WTC11 (cell line): ENCODE results near the gene ZNF8. TPM values are rescaled to one million over a fixed set of nuclear protein-coding genes. Genes with fewer than 3 reads are reported as not detected.

Experiments
- CREM ChIP-seq: sonication (generic); formaldehyde crosslinking; IDR thresholded peaks from 2 replicates; pipeline ENCODE4 v1.8.1; 2022; ENCODE audit warnings: mild to moderate bottlenecking, missing genetic modification reagents, moderate library complexity
- E2F1 ChIP-seq: sonication (generic); formaldehyde crosslinking; IDR thresholded peaks from 2 replicates; pipeline ENCODE4 v1.8.0; 2022; ENCODE audit warnings: mild to moderate bottlenecking, missing genetic modification reagents
- EMX1 ChIP-seq: fragments of 250-450 bp; sonication (Bioruptor Pico); IDR thresholded peaks from 2 replicates; pipeline ENCODE4 v1.8.0; 2021; ENCODE audit warnings: mild to moderate bottlenecking
- ETV6 ChIP-seq: sonication (generic); formaldehyde crosslinking; IDR thresholded peaks from 2 replicates; pipeline ENCODE4 v1.8.1; 2022; ENCODE audit warnings: mild to moderate bottlenecking, missing genetic modification reagents
- GABPB1 ChIP-seq: sonication (generic); formaldehyde crosslinking; IDR thresholded peaks from 2 replicates; pipeline ENCODE4 v1.8.1; 2023; ENCODE audit warnings: mild to moderate bottlenecking, missing genetic modification reagents
- NFATC4 ChIP-seq: fragments of 250-450 bp; sonication (Bioruptor Pico); IDR thresholded peaks from 2 replicates; pipeline ENCODE4 v1.9.0; 2021; ENCODE audit warnings: mild to moderate bottlenecking
- NFYB ChIP-seq: sonication (generic); formaldehyde crosslinking; conservative IDR thresholded peaks from 2 replicates; pipeline ENCODE4 v1.8.0; 2022; ENCODE audit warnings: low read depth, missing genetic modification reagents
- PREB ChIP-seq: sonication (generic); formaldehyde crosslinking; IDR thresholded peaks from 2 replicates; pipeline ENCODE4 v1.8.1; 2022; ENCODE audit warnings: mild to moderate bottlenecking, missing genetic modification reagents, moderate library complexity, borderline replicate concordance
- RORB ChIP-seq: fragments of 250-450 bp; sonication (Bioruptor Pico); IDR thresholded peaks from 2 replicates; pipeline ENCODE4 v1.9.0; 2021; ENCODE audit warnings: mild to moderate bottlenecking
- SOX15 ChIP-seq: fragments of 250-450 bp; sonication (Bioruptor Pico); IDR thresholded peaks from 2 replicates; pipeline ENCODE4 v1.9.0; 2021; ENCODE audit warnings: mild to moderate bottlenecking
- SP1 ChIP-seq: sonication (generic); formaldehyde crosslinking; conservative IDR thresholded peaks from 2 replicates; pipeline ENCODE4 v1.8.1; 2022; ENCODE audit warnings: missing genetic modification reagents
- TEAD1 ChIP-seq: sonication (generic); formaldehyde crosslinking; IDR thresholded peaks from 2 replicates; pipeline ENCODE4 v1.8.0; 2022; ENCODE audit warnings: mild to moderate bottlenecking, missing genetic modification reagents
- USF2 ChIP-seq: sonication (generic); formaldehyde crosslinking; IDR thresholded peaks from 2 replicates; pipeline ENCODE4 v1.8.1; 2023; ENCODE audit warnings: mild to moderate bottlenecking, missing genetic modification reagents, moderate library complexity
- ZBTB21 ChIP-seq: sonication (generic); formaldehyde crosslinking; IDR thresholded peaks from 2 replicates; pipeline ENCODE4 v1.8.1; 2023; ENCODE audit warnings: mild to moderate bottlenecking, missing genetic modification reagents, borderline replicate concordance
- ZBTB43 ChIP-seq: sonication (generic); formaldehyde crosslinking; IDR thresholded peaks from 2 replicates; pipeline ENCODE4 v1.8.1; 2023; ENCODE audit warnings: mild to moderate bottlenecking, missing genetic modification reagents
- ZNF121 ChIP-seq: sonication (generic); formaldehyde crosslinking; IDR thresholded peaks from 2 replicates; pipeline ENCODE4 v1.8.0; 2023; ENCODE audit warnings: missing genetic modification reagents
- ZNF138 ChIP-seq: sonication (generic); formaldehyde crosslinking; conservative IDR thresholded peaks from 2 replicates; pipeline ENCODE4 v1.8.1; 2022; ENCODE audit warnings: mild to moderate bottlenecking, moderate library complexity, missing genetic modification reagents
- ZNF396 ChIP-seq: fragments of 250-450 bp; sonication (Bioruptor Pico); IDR thresholded peaks from 2 replicates; pipeline ENCODE4 v1.8.0; 2021; ENCODE audit warnings: mild to moderate bottlenecking, moderate library complexity, borderline replicate concordance
- ZNF416 ChIP-seq: fragments of 250-450 bp; sonication (Bioruptor Pico); IDR thresholded peaks from 2 replicates; pipeline ENCODE4 v1.9.0; 2021; ENCODE audit warnings: mild to moderate bottlenecking, inconsistent platforms
- ZNF512 ChIP-seq: sonication (generic); formaldehyde crosslinking; IDR thresholded peaks from 2 replicates; pipeline ENCODE4 v1.8.1; 2022; ENCODE audit warnings: missing genetic modification reagents, borderline replicate concordance
- ZNF671 ChIP-seq: fragments of 250-450 bp; sonication (Bioruptor Pico); IDR thresholded peaks from 2 replicates; pipeline ENCODE4 v1.8.0; 2021; ENCODE audit warnings: mild to moderate bottlenecking
- total RNA-seq: library from RNA; stranded (reverse); gene quantifications from 3 replicates; pipeline ENCODE4 v1.2.3, GENCODE V29; 2021
- TF ChIP-seq, protein P1 (sequence below): fragments of 250-450 bp; sonication (Bioruptor Pico); IDR thresholded peaks from 2 replicates; pipeline ENCODE4 v1.8.0; 2021; ENCODE audit warnings: mild to moderate bottlenecking
- TF ChIP-seq, protein P2 (sequence below): sonication (generic); formaldehyde crosslinking; IDR thresholded peaks from 2 replicates; pipeline ENCODE4 v1.8.0; 2022; ENCODE audit warnings: missing genetic modification reagents
- TF ChIP-seq, protein P3 (sequence below): fragments of 250-450 bp; sonication (Bioruptor Pico); IDR thresholded peaks from 2 replicates; pipeline ENCODE4 v1.9.0; 2021; ENCODE audit warnings: mild to moderate bottlenecking
- TF ChIP-seq, protein P4 (sequence below): sonication (generic); formaldehyde crosslinking; IDR thresholded peaks from 2 replicates; pipeline ENCODE4 v1.8.0; 2022; ENCODE audit warnings: mild to moderate bottlenecking, missing genetic modification reagents

The ZNF8 gene
- total RNA-seq, 1 experiment from 2014 or later = 18.8 TPM

DNA sequence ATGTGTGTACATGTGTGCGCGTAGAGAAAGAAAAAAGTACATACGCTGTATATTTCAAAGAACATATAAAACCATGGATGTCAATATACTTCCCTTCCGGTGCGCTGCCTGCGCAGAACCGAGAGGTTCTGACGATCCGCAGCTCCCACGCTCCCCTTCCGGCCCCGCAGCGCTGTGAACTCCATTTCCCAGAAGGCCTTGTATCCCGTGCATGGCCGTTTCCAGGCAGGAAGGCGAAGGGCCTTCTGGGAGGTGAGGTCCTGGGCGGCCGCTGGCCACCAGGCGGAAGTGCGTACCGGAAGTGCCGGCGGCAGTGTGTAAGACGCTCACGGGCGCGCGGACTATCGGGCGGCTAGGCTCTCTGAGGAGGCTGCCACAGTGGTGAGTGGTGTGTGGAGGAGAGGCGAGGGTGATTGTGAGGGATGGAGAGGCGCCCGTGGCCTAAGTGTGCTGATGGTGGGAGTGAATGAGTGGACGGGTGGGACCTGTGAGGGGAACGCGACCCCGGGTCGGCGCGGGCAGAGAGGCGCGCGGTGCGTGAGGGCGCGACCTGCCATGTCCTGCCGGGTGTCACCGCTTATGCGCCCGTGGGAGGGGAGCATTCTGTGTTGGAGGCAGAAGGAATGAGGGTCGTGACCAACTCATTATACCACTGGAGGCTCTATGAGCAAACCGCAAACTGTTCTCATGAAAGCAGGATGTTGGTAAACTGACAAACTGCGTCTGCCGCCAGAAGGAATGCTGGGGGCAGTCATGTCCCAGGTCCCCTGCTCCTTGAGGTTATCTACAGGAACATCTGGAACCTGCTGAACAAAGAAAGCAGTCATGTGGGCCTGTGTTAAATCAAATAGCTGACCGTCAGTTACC, 26.5 kb downstream of the ZNF8 start, which contains the start of gene ERVK3-1 (continued):
- TF ChIP-seq ZBTB43 (CRISPR knock-in tag) (0 out of 2 replicates have a peak, but pooled peaks have one; percentile 73), ZBTB21 (CRISPR knock-in tag) (0 out of 2 replicates have a peak, but pooled peaks have one; percentile 67), TEAD1 (CRISPR knock-in tag) (peak; percentile 86), ZNF396 (CRISPR knock-in tag) (no peak), E2F1 (CRISPR knock-in tag) (no peak), RORB (CRISPR knock-in tag) (no peak), EMX1 (CRISPR knock-in tag) (no peak), USF2 (CRISPR knock-in tag) (peak; percentile 71), GABPB1 (CRISPR knock-in tag) (peak; percentile 59; the same call in 1 of the 2 replicates), NFYB (CRISPR knock-in tag) (peak; percentile 38), ZNF671 (CRISPR knock-in tag) (no peak), ZNF416 (no peak), SOX15 (CRISPR knock-in tag) (no peak), ZNF138 (CRISPR knock-in tag) (no peak), ZNF512 (CRISPR knock-in tag) (no peak), NFATC4 (CRISPR knock-in tag) (0 out of 2 replicates have a peak, but pooled peaks have one; percentile 61), PREB (CRISPR knock-in tag) (no peak), ETV6 (CRISPR knock-in tag) (peak; percentile 87), SP1 (CRISPR knock-in tag) (peak; percentile 84), CREM (CRISPR knock-in tag) (peak; percentile 76; the same call in 1 of the 2 replicates), ZNF121 (CRISPR knock-in tag) (0 out of 2 replicates have a peak, but pooled peaks have one; percentile 21)
- TF ChIP-seq, protein P1, sequence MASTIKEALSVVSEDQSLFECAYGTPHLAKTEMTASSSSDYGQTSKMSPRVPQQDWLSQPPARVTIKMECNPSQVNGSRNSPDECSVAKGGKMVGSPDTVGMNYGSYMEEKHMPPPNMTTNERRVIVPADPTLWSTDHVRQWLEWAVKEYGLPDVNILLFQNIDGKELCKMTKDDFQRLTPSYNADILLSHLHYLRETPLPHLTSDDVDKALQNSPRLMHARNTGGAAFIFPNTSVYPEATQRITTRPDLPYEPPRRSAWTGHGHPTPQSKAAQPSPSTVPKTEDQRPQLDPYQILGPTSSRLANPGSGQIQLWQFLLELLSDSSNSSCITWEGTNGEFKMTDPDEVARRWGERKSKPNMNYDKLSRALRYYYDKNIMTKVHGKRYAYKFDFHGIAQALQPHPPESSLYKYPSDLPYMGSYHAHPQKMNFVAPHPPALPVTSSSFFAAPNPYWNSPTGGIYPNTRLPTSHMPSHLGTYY = no peak
- TF ChIP-seq, protein P2, sequence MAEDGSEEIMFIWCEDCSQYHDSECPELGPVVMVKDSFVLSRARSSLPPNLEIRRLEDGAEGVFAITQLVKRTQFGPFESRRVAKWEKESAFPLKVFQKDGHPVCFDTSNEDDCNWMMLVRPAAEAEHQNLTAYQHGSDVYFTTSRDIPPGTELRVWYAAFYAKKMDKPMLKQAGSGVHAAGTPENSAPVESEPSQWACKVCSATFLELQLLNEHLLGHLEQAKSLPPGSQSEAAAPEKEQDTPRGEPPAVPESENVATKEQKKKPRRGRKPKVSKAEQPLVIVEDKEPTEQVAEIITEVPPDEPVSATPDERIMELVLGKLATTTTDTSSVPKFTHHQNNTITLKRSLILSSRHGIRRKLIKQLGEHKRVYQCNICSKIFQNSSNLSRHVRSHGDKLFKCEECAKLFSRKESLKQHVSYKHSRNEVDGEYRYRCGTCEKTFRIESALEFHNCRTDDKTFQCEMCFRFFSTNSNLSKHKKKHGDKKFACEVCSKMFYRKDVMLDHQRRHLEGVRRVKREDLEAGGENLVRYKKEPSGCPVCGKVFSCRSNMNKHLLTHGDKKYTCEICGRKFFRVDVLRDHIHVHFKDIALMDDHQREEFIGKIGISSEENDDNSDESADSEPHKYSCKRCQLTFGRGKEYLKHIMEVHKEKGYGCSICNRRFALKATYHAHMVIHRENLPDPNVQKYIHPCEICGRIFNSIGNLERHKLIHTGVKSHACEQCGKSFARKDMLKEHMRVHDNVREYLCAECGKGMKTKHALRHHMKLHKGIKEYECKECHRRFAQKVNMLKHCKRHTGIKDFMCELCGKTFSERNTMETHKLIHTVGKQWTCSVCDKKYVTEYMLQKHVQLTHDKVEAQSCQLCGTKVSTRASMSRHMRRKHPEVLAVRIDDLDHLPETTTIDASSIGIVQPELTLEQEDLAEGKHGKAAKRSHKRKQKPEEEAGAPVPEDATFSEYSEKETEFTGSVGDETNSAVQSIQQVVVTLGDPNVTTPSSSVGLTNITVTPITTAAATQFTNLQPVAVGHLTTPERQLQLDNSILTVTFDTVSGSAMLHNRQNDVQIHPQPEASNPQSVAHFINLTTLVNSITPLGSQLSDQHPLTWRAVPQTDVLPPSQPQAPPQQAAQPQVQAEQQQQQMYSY (CRISPR knock-in tag) = no peak
- TF ChIP-seq, protein P3, sequence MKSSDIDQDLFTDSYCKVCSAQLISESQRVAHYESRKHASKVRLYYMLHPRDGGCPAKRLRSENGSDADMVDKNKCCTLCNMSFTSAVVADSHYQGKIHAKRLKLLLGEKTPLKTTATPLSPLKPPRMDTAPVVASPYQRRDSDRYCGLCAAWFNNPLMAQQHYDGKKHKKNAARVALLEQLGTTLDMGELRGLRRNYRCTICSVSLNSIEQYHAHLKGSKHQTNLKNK (CRISPR knock-in tag) = peak; percentile 68; the same call in 1 of the 2 replicates
- TF ChIP-seq, protein P4, sequence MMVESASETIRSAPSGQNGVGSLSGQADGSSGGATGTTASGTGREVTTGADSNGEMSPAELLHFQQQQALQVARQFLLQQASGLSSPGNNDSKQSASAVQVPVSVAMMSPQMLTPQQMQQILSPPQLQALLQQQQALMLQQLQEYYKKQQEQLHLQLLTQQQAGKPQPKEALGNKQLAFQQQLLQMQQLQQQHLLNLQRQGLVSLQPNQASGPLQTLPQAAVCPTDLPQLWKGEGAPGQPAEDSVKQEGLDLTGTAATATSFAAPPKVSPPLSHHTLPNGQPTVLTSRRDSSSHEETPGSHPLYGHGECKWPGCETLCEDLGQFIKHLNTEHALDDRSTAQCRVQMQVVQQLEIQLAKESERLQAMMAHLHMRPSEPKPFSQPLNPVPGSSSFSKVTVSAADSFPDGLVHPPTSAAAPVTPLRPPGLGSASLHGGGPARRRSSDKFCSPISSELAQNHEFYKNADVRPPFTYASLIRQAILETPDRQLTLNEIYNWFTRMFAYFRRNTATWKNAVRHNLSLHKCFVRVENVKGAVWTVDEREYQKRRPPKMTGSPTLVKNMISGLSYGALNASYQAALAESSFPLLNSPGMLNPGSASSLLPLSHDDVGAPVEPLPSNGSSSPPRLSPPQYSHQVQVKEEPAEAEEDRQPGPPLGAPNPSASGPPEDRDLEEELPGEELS (CRISPR knock-in tag) = peak; percentile 75
